NCI-H82 (cell line): ENCODE results near the gene WDR1.
A peak's percentile ranks its signal among the peaks of the same experiment; 100 is the strongest.
"Not testable (repeated sequence)": the region's sequence is repeated elsewhere in the genome, so short reads cannot be mapped to it uniquely, and the experiment has no call there.

Source experiments
- DNase-seq: peaks from one replicate; lab custom pipeline; 2025; lab: John Stamatoyannopoulos, UW

WDR1 gene

DNA sequence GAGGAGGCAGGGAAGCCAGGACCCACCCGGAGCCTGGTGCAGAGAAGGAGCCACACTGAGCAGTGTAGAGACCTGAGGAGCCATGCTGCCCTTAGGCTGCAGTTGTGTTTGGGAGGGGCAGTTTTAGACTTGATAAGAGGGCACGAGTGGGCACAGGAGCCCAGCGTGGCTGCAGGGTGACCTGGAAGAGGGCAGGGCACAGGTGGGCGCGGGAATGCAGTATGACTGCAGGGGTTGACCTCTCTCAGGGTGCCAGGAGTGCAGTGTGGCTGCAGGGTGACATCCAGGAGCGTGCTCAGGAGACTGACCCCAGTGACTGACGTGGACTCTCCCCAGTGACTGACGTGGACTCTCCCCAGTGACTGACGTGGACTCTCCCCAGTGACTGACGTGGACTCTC lies 14.6 kb upstream of the WDR1 start:
- no peak for DNase-seq

DNA sequence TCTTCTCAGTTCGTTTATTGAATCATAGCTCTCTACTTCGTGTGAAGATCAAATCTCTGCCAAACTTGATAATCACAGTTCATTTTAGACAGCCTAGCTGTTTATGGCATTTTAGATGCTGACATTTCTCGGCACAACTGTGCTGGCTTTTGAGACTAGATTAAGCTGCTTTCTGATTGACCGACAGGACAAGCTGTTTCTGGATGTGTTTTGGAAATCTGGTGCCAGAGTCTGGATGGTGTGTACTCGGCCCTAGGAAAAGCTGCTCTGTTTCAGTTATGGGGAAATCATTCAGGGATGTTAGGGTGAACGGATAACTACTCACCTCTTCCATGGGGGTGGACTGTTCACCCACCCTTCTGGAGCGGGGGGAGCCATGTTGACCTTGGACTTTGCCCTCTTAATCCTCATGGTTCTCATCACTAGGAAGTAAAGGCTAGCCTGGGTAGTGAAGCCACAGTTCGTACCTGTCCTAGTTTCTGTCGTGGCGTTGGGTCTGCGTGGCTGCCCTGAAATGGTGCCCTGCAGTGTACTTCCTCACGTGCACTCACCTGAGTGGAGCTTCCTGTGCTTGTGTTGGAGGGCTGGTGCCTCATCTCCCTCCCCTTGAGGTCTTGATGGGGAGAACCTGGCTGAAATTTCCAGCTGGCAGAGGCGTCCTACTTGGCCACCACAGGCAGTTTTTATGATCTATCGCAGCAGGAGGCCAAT lies 13.7 kb upstream of the WDR1 start:
- no peak for DNase-seq

DNA sequence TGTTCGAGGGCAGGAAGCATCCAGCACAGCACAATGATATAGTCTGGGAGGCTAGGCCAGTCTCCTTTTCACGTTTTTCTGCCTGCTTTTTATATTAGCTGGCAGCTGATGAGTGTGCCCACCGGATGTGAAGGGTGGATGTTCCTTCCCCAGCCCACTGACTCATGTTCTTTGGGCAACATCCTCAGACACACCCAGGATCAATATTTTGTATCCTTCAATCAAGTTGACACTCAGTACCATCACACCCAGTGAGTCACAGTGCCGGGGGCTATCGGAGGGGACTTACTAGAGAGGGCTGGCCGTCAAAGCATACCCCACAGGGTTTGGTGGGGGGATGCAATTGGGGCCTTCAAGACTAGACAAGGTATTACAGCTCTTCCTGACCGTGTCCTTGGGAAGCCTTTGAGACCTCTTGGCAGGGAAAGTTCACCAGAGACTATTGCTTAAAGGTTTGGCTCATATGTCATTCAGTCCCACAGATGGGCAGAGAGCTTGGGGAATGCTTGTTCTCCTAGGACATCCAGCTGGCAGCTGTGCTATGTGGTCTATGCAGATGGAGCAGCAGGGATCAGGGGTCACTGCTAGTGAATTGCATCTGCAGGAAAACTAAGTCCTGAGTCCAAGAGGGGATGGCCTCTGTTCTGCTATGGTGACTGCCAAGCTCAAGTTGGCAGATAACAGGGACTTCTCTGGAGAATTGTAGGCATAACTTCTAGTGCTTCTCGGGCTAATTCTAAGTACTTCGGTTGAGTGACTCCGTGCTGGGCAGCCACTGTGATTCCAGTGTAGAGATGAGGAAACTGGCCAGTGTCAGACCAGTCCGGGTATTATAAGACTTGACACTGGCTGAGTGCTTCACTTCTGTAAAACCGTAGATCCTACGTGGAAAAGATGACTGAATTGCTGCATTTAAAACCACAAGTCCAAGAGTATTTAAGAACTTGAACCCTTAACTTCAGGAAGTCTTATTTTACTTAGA lies 12.9 kb upstream of the WDR1 start:
- no peak for DNase-seq

DNA sequence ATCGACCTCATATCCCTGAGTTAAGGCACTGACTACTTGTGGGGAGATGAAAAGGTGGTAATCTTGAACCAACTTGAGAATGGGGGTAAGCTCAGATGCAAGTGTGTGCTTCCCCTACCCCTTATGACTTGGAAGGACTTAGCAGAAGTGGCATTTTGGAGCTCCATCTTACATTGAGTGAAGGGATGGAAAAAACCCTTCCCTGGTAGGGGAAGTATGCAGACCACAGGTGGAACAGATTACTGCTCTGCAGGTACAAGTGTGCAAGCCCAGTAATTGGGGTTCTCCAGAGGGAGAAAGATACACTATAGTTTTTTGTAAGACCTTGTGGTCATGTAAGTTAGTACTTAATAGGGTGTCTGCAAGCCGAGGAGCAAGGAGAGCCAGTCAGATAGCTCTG lies 12.2 kb upstream of the WDR1 start:
- DNase-seq, result no peak

DNA sequence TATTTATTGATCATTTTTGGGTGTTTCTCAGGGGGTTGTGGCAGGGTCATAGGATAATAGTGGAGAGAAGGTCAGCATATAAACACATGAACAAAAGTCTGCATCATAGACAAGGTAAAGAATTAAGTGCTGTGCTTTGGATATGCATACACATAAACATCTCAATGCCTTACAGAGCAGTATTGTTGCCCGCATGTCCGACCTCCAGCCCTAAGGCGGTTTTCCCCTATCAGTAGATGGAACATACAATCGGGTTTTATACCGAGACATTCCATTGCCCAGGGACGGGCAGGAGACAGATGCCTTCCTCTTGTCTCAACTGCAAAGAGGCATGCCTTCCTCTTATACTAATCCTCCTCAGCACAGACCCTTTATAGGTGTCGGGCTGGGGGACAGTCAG lies 10.9 kb upstream of the WDR1 start:
- not testable (repeated sequence) for DNase-seq

DNA sequence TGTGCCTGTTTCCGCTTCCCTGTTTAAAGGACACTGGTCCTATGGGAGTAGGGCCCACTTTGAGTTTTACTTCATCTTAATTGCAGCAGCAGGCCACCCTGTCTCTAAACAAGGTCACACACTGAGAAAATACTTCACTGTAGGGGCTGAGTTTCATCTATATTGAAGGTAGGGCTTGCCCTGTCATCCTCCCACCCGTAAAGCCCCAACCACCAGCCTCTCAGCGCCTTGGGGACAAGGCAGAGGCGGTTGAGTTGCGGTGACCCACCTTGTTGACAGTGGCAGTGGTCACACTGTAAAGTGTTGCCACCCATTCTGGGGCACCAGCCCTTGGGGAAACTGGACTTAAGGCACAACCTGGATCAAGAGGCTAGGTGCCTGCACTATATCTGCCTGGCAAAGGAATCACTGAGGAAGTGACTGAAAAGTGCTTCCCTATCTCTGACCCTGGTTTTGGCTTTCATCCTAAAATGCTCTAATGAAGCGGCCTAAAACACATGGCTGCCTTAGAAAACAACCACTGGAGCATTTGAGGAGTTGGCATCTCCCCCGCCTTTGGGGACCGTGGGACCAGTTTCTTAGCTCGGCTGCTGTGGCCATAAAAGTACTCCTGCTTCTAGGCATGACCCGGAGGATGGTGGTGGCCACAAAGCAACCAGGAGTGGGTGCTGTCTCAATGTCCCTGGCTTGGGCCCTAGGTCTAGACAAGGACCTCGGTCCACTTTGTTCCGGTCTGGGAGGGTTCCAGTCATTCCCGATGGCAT lies 7.8 kb upstream of the WDR1 start:
- DNase-seq, result no peak

DNA sequence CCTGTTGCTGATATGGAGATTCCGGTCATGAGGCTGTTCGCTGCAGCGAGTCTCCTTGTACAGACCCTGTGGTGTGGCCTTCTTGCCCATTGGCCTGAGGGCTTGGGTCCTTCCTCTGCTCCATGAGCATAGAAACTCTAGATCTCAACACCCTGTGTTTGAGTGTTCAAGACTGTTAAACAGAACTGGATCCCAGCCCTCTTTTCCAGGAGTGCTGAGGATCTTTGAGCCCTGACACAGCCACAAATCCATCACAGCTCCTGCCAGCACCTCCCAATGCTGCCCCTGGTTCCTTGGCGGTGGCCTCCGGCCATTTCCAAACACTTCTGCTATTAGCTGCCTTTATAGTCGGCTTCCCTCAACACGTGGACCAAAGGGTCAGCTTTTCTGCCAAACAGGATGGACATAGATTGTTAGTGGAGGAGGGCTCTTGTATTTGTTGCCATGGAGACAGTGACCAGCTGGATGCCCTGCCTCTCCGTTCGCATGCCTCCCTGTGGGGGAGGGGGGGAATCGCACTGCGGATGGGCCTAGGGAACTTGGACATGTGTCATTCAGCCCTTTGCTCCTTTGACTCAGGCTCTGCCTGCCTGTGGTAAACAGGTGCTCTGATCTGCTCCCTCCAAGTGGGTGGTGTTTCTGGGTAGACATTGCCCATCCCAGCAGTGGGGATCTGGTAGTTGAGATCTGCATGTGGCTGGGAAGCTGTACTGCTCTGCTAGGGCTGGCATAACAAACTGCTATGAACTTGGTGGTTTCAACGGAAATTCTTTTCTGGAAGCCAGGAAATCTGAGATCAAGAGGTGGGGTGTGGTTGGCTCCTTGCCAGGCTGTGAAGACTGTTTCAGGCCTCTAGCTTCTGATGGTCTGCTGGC lies 6.9 kb upstream of the WDR1 start:
- peak; percentile 3 for DNase-seq

DNA sequence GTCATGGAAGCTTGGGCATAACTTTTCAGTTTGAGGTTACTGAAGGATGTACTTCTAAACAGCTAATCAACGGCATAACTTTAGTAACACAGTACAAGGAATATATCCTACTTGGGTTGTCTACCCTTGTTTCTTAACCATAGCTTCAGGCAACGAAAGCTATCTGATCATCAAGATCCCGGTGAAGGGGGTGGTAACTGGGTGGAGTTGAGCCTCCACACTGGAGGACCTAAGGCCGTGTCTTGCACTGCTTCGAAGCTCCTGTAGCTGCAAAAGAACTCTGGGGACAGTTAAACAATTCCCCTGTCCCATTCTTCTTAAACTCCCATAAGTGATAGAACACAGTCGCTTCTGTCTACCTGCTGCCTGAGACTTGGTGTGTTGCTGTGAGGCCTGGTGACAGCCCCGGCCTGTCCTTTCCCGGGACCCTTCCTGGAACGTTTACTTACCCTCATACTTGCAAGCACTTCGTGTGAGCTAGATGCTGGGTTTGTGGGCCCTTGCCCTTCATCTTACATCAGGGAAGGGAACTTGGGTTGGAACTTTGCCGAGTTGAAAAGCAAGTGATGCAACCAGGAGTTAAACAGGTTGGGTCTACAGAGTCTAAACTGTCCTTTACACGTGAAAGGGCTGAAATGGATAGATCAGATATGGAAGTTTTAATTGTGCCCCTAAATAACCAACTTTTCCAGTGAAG lies 5.8 kb upstream of the WDR1 start:
- DNase-seq, result no peak

DNA sequence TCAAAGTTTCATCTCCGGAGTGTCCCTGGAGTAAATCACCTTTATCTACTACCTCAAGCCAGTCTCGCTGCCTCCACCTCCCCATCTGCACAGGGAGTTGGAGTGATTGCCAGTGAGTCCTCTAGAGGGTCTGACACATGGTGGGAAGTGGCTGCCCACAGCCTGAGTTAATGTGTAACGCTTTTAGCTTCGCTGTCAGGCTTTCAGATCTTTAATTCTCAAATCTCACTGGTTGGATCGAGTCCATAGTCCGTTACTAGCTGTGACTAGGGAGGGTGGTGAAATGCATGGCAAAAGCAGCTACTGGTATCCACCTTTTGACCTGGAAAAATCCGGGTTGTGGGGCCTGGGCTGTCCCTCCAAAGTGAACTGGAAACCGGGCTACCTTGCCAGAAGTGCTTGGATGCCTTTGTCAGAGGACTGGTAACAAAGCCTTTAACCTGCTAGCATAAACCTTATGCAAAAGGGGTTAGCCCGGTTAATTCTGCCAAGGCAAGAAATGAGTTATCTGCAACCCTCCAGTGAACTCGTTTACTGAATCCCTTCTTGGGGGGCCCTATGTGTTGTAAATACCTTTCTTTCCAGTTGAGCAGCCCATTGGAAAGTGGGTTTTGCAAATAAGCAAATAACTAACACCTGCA lies 5.1 kb upstream of the WDR1 start:
- no peak for DNase-seq

DNA sequence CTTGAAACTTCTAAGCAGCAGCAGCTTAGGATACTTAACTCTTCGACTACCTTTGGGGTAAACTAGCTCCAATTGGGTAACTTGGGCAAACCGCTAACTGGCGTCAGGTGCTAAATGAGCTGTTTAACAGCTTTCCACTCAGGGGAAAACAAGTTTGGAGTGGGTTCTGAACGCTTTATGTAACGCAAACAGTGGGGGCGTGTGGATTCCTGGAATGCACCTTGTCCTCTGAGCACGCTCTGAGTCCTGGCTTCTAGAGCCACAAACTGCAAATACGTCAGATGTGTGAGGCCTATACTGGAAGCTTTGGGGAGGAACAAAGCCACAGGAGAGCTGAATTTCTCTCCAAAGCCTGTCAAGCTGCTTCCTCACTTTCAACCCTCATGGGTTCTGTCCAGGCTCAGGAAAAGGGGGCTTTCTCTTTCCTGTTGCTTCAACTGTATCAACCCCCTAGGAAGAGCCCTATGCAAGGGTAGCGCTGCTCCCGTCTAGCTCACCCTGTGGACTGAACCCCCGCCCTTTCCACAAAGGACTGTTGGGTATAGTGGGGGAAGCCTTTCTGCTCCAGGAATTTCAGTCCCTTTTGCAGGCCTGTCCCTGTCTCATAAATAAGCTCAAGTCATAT lies 4.5 kb upstream of the WDR1 start:
- no peak for DNase-seq

DNA sequence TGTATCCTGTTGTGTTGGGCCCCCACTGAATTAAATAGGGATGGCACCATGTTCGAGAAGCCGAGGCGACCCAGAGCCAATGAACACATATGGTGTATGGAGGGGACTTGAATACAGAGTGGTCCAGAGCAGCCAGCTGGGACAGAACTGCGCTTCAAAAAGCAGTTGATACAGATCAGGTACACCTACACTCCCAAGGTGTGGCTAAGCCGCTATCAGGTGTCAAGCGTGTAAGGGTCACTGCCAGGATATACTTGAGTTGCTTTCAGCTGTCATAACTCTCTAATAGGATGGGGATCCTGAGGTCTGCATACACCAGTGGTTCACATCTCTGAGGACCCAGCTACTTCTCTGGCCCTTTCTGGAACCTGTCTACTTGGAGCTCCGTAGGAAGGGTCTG lies 3.2 kb upstream of the WDR1 start:
- no peak for DNase-seq

DNA sequence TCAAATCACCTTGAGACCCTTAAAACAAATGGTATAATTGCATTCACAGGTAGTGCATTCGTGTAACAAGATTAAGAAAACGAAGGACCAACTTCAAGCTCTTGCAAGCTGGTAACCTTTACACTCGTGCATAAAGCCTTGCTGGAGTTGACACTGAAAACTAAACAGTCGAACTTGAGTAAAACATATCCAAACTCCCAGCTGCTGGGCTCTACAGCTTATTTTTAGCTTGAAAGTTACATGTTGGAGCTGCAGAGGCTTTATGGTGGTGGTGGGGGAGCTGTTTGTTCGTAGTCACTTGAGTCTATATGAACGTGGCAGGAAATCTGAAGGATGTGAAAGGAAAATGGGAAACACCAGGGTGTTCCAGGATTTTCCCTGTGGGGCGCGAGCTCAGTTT lies 2.7 kb upstream of the WDR1 start:
- no peak for DNase-seq

DNA sequence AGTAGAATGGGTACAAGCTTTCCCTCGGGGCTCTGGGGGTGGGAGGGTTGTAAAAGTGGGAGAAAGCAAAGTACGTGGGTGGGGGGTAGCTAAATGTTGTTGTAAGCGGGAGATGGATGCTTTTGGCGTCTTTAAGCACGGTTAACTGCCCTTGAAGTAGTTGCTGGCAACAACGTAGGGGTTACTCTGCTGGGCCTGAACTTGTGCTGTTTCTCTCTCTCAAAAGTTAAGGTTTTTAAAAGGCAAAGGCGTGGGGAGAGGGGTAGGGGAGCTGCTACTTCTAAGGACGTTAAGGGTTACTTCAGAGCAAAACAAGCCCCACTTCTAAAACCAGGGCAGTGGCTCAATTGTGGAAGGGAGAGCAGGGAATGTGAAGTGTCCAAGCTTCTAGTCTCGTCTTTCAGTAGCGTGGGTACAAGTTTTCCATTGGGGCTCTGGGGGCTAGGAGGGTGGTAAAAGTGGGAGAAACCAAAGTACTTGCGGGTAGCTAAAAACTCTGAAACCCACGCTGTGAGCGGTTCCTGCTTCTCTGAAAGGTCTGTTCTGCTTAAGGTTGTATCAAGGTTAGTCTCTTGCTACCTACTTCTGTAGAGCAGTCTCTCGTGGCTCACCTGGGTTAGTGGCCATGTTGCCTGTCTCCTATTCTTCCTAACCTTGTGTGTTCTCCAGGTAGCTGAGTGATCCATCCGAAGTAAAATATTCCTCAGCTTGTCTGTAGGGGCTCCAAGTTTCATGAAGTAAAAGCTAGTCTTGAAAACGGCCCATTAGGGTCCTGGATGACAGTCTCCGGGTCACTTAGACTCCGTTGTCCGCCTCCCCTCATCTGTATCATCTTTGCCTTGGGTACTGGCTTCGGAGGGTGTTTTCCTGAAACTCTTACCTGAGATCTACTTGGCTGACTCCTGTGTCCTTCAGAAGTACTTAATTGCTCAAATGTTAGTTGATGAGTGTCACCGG lies 1.7 kb upstream of the WDR1 start:
- DNase-seq, result no peak

DNA sequence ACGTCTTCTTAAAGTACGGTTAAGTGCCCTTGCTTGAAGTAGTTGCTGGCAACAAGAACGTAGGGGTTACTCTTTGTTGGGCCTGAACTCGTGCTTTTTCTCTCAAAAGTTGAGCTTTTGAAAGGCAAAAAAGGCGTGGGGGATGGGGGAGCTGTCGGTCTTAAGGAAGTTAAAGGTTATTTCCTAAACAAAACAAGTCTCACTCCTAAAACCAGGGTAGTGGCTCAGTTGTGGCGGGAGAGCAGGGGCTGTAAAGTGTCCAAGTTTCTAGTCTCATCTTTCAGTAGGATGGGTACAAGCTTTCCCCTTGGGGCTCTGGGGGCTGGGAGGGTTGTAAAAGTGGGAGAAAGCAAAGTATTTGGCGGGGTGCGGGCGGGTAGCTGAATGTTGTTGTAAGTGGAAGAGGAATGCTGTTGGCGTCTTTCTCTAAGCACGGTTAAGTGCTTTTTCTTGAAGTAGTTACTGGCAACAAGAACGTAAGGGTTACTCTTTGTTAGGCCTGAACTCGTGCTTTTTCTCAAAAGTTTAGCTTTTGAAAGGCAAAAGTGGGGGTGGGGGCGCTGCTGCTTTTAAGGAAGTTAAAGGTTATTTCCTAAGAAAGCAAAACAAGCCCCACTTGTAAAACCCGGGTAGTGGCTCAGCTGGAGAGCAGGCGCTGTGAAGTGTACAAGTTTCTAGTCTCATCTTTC lies 904 bp upstream of the WDR1 start:
- DNase-seq, result no peak

DNA sequence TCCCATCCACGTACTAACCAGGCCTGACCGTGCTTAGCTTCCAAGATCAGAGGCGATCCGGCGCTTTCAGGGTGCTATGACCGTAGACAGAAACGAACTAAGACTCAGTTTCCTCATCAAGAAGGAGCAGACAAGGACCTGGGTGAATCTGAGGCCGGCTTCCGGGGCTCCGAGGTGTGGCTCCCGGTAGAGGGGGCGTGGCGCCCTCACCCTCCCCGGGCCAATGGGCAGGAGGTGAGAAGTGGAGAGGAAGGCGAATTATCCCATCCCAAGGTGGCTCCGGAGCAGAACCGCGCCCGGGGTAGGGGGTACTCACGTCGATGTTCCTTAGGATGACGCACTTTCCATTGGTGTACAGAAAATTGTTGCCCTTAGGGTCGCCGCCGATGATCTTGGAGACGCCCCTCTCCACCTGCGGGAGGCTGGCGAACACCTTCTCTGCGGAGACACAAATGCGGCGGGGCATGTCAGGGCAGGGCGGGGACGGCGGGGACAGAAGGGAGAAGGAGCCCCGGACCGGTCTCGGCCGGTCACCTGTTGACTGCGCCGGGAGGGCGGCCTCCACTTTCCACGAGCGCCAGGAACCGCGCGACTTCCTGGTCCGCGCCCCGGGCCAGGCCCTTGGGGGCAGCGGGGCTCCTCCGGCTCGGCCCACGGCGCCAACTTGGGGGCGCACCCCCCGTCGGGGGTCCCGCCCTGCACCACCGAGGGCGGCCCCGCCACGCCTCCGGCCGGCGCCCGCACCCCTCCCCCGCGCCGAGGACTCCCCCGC lies 616 bp downstream of the WDR1 start:
- DNase-seq, result peak; percentile 63

DNA sequence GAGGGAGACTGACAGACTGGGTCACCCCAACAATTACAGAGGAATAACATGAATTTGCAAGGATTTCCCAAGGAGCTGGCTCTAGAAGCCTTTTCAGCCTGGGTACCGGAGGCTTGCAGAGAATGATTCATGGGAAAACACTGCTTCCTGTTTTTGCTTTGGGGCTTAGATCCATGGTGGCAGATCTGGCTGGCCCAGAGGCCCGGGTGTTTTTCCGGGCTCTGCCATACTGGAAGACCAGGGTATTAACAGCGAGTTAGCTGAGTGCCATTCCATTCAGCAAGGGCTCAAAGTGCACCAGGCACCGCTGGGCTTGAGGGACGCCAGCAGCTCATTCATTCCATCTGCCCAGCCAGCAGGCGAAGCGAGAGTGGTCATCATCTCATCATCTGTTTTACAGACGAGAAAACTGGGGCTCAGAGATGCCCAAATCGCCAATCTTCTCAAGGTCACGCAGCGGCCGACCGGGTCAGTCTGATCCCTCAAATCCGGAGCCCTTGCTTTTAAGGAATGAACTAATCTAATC lies 1.3 kb downstream of the WDR1 start:
- DNase-seq, result no peak

DNA sequence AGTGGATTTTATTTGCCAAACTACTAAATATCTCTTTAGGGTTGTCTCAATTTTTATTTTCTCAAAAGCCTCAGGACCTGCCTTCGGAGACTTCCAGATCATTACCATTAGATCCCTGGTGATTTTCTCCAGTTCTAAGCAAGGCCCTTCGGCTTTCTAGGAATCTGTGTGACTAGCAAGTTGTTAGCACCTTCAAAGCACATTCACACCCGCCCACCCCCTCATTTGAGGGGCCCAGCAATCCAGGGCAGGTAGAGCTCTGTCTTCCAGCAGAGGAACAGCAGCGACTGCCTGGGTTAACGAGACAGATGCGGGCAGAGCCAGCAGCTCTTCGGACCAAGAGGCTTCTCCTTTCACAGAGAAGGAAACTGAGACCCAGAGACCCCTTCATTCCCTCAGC lies 2.0 kb downstream of the WDR1 start:
- no peak for DNase-seq
